A549 (cell line): ENCODE results near the gene NFATC4. TPM values are rescaled to one million over a fixed set of nuclear protein-coding genes. Genes with fewer than 3 reads are reported as not detected.

Experiments used
- ATAC-seq, 2 experiments: fragments of 200-7000 bp in 1 of 2; fragments of >200 bp in 1 of 2; cut with Nextera tagmentation in 1 of 2; cut with Tn5 transposase in 1 of 2; 3 replicates each; pipeline versions ENCODE4 v1.8.0 to v1.9.1; 2018 to 2020; ENCODE audit warnings: mild to moderate bottlenecking in 1 of 2, moderate library complexity in 1 of 2
- CTCF ChIA-PET: fragments of 300-600 bp; sonication (Branson Sonifier 250); formaldehyde crosslinking; extraction: SDS; loops from one replicate; lab custom pipeline; 2021; ENCODE audit warnings: antibody characterized with exemption, inconsistent platforms; lab: Yijun Ruan, JAX
- POLR2A ChIA-PET: fragments of 350-600 bp; formaldehyde crosslinking; extraction: SDS; loops from one replicate; lab custom pipeline; 2021; ENCODE audit warnings: antibody characterized with exemption, inconsistent platforms; lab: Yijun Ruan, JAX
- DNase-seq, 2 experiments: peaks; one replicate each; pipeline versions ENCODE4 v3.0.0 to v3.0.0-alpha.2; 2011 to 2016; ENCODE audit warnings: low read depth in 1 of 2, low spot score in 1 of 2
- FAIRE-seq: peaks from 2 replicates; lab custom pipeline; 2011; peaks lifted over from hg19 to GRCh38; lab: Jason Lieb, UNC
- H3K27ac ChIP-seq, 2 experiments: fragments of >200 bp; sonication (Bioruptor Twin); formaldehyde crosslinking; 3 replicates each; pipeline ENCODE4 v1.5.1; 2016 to 2017
- H3K4me1 ChIP-seq: fragments of >200 bp; sonication (Bioruptor Twin); formaldehyde crosslinking; 3 replicates; pipeline ENCODE4 v1.6.1; 2016
- H3K4me2 ChIP-seq: fragments of >200 bp; sonication (Bioruptor Twin); formaldehyde crosslinking; 3 replicates; pipeline ENCODE4 v1.6.1; 2016
- H3K4me3 ChIP-seq: fragments of >200 bp; sonication (Bioruptor Twin); formaldehyde crosslinking; 3 replicates; pipeline ENCODE4 v1.5.1; 2016
- H3K9me3 ChIP-seq: fragments of >200 bp; sonication (Bioruptor Twin); formaldehyde crosslinking; 3 replicates; pipeline ENCODE4 v1.6.1; 2016
- CBX2 ChIP-seq: fragments of 200-600 bp; sonication (generic); IDR thresholded peaks from 2 replicates; pipeline ENCODE4 v1.6.1; 2016; ENCODE audit warnings: low read depth, mild to moderate bottlenecking, borderline replicate concordance
- CHD4 ChIP-seq: fragments of 200-600 bp; sonication (generic); IDR thresholded peaks from 2 replicates; pipeline ENCODE4 v1.6.1; 2016; ENCODE audit warnings: antibody characterized with exemption, mild to moderate bottlenecking, borderline replicate concordance
- EHF ChIP-seq: fragments of 250-450 bp; sonication (Bioruptor Pico); IDR thresholded peaks from 2 replicates; pipeline ENCODE4 v1.5.0; 2020; ENCODE audit warnings: mild to moderate bottlenecking
- EHMT2 ChIP-seq: fragments of 200-600 bp; sonication (generic); IDR thresholded peaks from 2 replicates; pipeline ENCODE4 v1.6.1; 2016; ENCODE audit warnings: antibody characterized with exemption, low read depth, mild to moderate bottlenecking, moderate library complexity
- KDM1A ChIP-seq: fragments of 200-600 bp; sonication (generic); IDR thresholded peaks from 2 replicates; pipeline ENCODE4 v1.6.1; 2016; ENCODE audit warnings: low read depth, mild to moderate bottlenecking
- NR3C1 ChIP-seq: fragments of >200 bp; sonication (Bioruptor Twin); formaldehyde crosslinking; IDR thresholded peaks from 3 replicates; pipeline ENCODE4 v1.6.1; 2017
- POLR2A ChIP-seq: IDR thresholded peaks from 2 replicates; pipeline ENCODE4 v1.6.1; 2012; ENCODE audit warnings: mild to moderate bottlenecking, low read length
- RFX5 ChIP-seq: fragments of 450-650 bp; IDR thresholded peaks from 2 replicates; pipeline ENCODE4 v1.7.1; 2014; ENCODE audit warnings: antibody characterized with exemption, mild to moderate bottlenecking, moderate library complexity
- SMC3 ChIP-seq: fragments of >200 bp; sonication (Bioruptor Twin); formaldehyde crosslinking; IDR thresholded peaks from 3 replicates; pipeline ENCODE4 v1.6.1; 2018; ENCODE audit warnings: inconsistent platforms
- SREBF2 ChIP-seq: fragments of 450-650 bp; IDR thresholded peaks from 2 replicates; pipeline ENCODE4 v1.6.1; 2014; ENCODE audit warnings: mild to moderate bottlenecking, moderate library complexity
- TFCP2L1 ChIP-seq: fragments of 250-450 bp; sonication (Bioruptor Pico); IDR thresholded peaks from 2 replicates; pipeline ENCODE4 v1.5.0; 2021; ENCODE audit warnings: mild to moderate bottlenecking
- TP53 ChIP-seq: fragments of 250-450 bp; sonication (Bioruptor Pico); IDR thresholded peaks from 2 replicates; pipeline ENCODE4 v1.5.0; 2021; ENCODE audit warnings: mild to moderate bottlenecking, moderate library complexity
- ZC3H11A ChIP-seq: fragments of 450-650 bp; IDR thresholded peaks from 2 replicates; pipeline ENCODE4 v1.6.1; 2014; ENCODE audit warnings: antibody characterized with exemption, mild to moderate bottlenecking
- ZFP36 ChIP-seq: fragments of 450-650 bp; IDR thresholded peaks from 2 replicates; pipeline ENCODE4 v1.6.1; 2014; ENCODE audit warnings: borderline replicate concordance; ENCODE audit not compliant: partially characterized antibody
- ZSCAN20 ChIP-seq: fragments of 250-450 bp; sonication (Bioruptor Pico); IDR thresholded peaks from 2 replicates; pipeline ENCODE4 v1.8.0; 2022; ENCODE audit warnings: mild to moderate bottlenecking, moderate library complexity
- WGBS: methylation state at CpG from one replicate; pipeline ENCODE4 v1.1.6; 2017; ENCODE audit errors: missing lambda C conversion rate; 5-methylcytosine and 5-hydroxymethylcytosine counted together
- polyA plus RNA-seq, 4 experiments: library from polyadenylated mRNA; depleted of rRNA in 3 of 4; stranded (reverse); fragments of >200 nt; fragmentation: RNase III in 1 of 4; extraction: RNeasy Plus Mini Kit Qiagen cat#74134 plus additional on column Dnase treatment in 1 of 4; gene quantifications; 2 replicates in 3 of 4; 3 replicates in 1 of 4; pipeline ENCODE4 v1.2.3, GENCODE V29; 2011 to 2017
- TF ChIP-seq, protein P1 (sequence below): fragments of >200 bp; sonication (Bioruptor Twin); formaldehyde crosslinking; IDR thresholded peaks from 2 replicates; pipeline ENCODE4 v1.6.1; 2016
- TF ChIP-seq, protein P2 (sequence below): fragments of >200 bp; sonication (Bioruptor Twin); formaldehyde crosslinking; IDR thresholded peaks from 3 replicates; pipeline ENCODE4 v1.5.1; 2016
- TF ChIP-seq, protein P3 (sequence below): IDR thresholded peaks from 2 replicates; pipeline ENCODE4 v1.6.1; 2012
- TF ChIP-seq, protein P4 (sequence below): fragments of 200-600 bp; sonication (generic); IDR thresholded peaks from 2 replicates; pipeline ENCODE4 v1.6.1; 2016; ENCODE audit warnings: antibody characterized with exemption, mild to moderate bottlenecking, moderate library complexity

The NFATC4 gene
- polyA plus RNA-seq, 2 of the 4 experiments (the other 2 are of a cell fraction): 0.04 to 0.32 TPM

DNA sequence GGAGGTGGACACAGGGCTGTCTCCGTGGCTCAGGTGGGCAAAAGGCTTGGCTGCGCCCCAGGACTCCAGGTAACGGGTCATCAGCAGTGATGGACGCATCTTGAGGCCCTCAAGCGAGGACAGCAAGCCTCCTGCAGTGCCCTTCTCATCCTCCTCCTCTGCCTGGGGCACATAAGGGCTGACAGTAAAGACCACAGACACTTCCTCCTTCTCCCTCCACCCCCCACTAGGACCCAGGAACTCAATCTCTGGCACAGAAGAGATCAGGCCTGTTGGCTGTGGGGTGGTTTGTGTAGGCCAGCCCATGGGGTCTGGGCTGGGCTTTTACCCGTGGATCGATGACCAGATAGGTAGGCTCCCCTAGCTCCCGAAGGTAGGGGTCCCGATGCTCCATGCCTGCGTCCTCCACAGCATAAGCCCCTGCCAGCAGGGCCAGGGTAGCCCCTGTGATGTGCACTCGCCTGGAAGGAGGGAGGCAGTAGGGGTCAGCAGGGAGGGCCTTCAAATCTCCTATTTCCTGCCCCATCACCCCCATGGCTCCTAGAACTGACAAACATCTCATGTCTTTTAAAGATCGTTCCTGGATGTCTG, 38.8 kb upstream of the NFATC4 start:
- DNase-seq (no peak), ATAC-seq (no peak), FAIRE-seq (no peak)
- no peak overlapping the region for H3K4me2 ChIP-seq
- no peak overlapping the region for H3K4me3 ChIP-seq
- TF ChIP-seq SMC3 (no peak), SREBF2 (no peak), NR3C1 (no peak), ZSCAN20 (CRISPR knock-in tag) (no peak), CHD4 (no peak), ZC3H11A (no peak), KDM1A (no peak), ZFP36 (no peak)
- TF ChIP-seq, protein P1, sequence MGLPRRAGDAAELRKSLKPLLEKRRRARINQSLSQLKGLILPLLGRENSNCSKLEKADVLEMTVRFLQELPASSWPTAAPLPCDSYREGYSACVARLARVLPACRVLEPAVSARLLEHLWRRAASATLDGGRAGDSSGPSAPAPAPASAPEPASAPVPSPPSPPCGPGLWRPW: no peak
- WGBS: 73% methylated on average over 11 of the region's 12 CpGs
- H3K27ac ChIP-seq: no peak overlapping the region
- POLR2A ChIA-PET: interaction anchor here (1.3 kb wide), 1 partner anchor 101 kb away, joined by 4 read pairs; the partner anchor contains the start of genes CBLN3 and KHNYN
- no peaks in the 10 kb centered on the region for H3K9me3 ChIP-seq
- peaks cover 3% of the 10 kb centered on the region; the same call in 1 of the 3 replicates for H3K4me1 ChIP-seq
- CTCF ChIA-PET: interaction anchor here (0.9 to 46.6 kb wide), 8 partner anchors 21 to 111 kb away, joined by 3 to 1142 read pairs (median 8); partner anchors contain the start of genes CBLN3, CIDEB, KHNYN and LTB4R

DNA sequence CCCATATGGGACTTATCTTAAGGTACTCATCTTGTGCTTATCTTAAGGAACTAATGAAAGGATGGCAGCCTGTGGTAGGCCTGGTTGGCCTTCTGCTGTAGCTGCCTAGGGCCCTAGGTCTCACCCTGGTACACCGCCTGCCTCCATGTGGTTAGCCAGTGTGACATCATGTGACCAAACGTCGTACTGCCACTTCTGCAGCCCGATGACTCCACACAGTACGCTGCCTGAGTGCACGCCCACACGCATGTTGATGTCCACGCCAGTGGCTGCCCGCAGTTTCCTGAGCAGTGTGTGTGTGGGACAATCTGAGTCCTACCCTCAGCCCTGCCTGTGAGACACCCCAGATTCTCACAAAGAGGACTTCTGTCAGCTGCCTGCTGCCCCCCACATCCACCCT, 38.2 kb upstream of the NFATC4 start:
- ATAC-seq (no peak), DNase-seq (no peak), FAIRE-seq (no peak)
- no peak overlapping the region for H3K27ac ChIP-seq
- H3K4me2 ChIP-seq: no peak overlapping the region
- ChIA-PET POLR2A (interaction anchor here (1.3 kb wide), 1 partner anchor 100 kb away, joined by 4 read pairs; the partner anchor contains the start of genes CBLN3 and KHNYN), CTCF (interaction anchor here (0.9 to 46.6 kb wide), 9 partner anchors 11 to 110 kb away, joined by 3 to 1142 read pairs (median 11); partner anchors contain the start of genes CBLN3, CIDEB, KHNYN and LTB4R)
- no peaks in the 10 kb centered on the region for H3K9me3 ChIP-seq
- H3K4me3 ChIP-seq: no peak overlapping the region
- peaks cover 3% of the 10 kb centered on the region; the same call in 1 of the 3 replicates for H3K4me1 ChIP-seq
- TF ChIP-seq, protein P2, sequence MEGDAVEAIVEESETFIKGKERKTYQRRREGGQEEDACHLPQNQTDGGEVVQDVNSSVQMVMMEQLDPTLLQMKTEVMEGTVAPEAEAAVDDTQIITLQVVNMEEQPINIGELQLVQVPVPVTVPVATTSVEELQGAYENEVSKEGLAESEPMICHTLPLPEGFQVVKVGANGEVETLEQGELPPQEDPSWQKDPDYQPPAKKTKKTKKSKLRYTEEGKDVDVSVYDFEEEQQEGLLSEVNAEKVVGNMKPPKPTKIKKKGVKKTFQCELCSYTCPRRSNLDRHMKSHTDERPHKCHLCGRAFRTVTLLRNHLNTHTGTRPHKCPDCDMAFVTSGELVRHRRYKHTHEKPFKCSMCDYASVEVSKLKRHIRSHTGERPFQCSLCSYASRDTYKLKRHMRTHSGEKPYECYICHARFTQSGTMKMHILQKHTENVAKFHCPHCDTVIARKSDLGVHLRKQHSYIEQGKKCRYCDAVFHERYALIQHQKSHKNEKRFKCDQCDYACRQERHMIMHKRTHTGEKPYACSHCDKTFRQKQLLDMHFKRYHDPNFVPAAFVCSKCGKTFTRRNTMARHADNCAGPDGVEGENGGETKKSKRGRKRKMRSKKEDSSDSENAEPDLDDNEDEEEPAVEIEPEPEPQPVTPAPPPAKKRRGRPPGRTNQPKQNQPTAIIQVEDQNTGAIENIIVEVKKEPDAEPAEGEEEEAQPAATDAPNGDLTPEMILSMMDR: no peak
- WGBS: 75% methylated on average over 9 of the region's 9 CpGs

DNA sequence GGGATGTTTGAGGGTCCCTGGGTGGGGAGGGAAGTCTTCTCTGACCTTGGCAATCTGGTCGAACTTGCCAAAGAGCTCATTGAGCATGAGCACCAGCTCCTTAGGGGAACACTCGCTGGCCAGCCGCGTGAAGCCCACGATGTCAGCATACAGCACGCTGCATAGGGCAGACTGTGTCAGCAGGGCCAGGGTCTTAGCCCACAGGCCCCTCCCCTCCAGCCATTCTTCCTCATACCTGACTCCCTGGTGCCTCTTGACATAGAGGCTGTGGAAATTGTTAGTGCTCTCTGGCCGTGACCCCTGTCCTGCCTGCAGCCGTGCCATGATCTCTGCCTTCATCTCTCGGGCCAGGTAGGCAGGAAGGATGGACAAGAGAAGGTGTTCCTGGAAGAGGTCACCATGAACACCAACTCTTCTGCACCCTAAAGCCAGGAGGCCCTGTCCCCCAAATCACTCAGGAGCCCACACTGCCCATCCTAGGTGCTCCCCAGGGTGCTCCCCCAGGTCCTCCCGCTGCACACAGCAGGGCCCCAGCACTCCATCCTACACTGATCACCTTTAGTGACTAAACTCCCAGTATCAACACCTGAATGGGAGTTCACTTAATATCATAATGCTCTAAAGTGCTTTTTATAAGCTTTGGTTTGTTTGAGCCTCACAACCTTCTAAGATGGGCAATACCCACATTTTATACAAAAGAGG, 36.9 kb upstream of the NFATC4 start:
- CTCF ChIA-PET: interaction anchor here (0.8 to 46.6 kb wide), 17 partner anchors 8 to 111 kb away, joined by 3 to 1142 read pairs (median 6); partner anchors contain the start of genes CBLN3, CIDEB, KHNYN and LTB4R
- 79% methylated on average over 10 of the region's 10 CpGs for WGBS
- POLR2A ChIA-PET: interaction anchor here (1.0 to 3.4 kb wide), 2 partner anchors 99 to 105 kb away, joined by 3 to 66 read pairs; partner anchors contain the start of genes CBLN3 and KHNYN
- TF ChIP-seq TFCP2L1 (CRISPR knock-in tag) (no peak), POLR2A (no peak), ZFP36 (no peak), EHF (no peak), RFX5 (no peak), CBX2 (no peak), EHMT2 (no peak), SMC3 (no peak), TP53 (no peak)
- TF ChIP-seq, protein P3, sequence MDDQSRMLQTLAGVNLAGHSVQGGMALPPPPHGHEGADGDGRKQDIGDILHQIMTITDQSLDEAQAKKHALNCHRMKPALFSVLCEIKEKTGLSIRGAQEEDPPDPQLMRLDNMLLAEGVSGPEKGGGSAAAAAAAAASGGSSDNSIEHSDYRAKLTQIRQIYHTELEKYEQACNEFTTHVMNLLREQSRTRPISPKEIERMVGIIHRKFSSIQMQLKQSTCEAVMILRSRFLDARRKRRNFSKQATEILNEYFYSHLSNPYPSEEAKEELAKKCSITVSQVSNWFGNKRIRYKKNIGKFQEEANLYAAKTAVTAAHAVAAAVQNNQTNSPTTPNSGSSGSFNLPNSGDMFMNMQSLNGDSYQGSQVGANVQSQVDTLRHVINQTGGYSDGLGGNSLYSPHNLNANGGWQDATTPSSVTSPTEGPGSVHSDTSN: no peak
- TF ChIP-seq, protein P4, sequence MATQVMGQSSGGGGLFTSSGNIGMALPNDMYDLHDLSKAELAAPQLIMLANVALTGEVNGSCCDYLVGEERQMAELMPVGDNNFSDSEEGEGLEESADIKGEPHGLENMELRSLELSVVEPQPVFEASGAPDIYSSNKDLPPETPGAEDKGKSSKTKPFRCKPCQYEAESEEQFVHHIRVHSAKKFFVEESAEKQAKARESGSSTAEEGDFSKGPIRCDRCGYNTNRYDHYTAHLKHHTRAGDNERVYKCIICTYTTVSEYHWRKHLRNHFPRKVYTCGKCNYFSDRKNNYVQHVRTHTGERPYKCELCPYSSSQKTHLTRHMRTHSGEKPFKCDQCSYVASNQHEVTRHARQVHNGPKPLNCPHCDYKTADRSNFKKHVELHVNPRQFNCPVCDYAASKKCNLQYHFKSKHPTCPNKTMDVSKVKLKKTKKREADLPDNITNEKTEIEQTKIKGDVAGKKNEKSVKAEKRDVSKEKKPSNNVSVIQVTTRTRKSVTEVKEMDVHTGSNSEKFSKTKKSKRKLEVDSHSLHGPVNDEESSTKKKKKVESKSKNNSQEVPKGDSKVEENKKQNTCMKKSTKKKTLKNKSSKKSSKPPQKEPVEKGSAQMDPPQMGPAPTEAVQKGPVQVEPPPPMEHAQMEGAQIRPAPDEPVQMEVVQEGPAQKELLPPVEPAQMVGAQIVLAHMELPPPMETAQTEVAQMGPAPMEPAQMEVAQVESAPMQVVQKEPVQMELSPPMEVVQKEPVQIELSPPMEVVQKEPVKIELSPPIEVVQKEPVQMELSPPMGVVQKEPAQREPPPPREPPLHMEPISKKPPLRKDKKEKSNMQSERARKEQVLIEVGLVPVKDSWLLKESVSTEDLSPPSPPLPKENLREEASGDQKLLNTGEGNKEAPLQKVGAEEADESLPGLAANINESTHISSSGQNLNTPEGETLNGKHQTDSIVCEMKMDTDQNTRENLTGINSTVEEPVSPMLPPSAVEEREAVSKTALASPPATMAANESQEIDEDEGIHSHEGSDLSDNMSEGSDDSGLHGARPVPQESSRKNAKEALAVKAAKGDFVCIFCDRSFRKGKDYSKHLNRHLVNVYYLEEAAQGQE: no peak
- TF ChIP-seq, all 56 proteins: peak for 0
- ATAC-seq (no peak), FAIRE-seq (no peak), DNase-seq (no peak)
- Histone ChIP-seq H3K9me3 (no peaks in the 10 kb centered on the region), H3K4me3 (no peak overlapping the region), H3K27ac (no peak overlapping the region), H3K4me2 (no peak overlapping the region), H3K4me1 (peaks cover 3% of the 10 kb centered on the region; the same call in 1 of the 3 replicates)
